ENCODE measurements around the gene TUFM.

TUFM gene

DNA sequence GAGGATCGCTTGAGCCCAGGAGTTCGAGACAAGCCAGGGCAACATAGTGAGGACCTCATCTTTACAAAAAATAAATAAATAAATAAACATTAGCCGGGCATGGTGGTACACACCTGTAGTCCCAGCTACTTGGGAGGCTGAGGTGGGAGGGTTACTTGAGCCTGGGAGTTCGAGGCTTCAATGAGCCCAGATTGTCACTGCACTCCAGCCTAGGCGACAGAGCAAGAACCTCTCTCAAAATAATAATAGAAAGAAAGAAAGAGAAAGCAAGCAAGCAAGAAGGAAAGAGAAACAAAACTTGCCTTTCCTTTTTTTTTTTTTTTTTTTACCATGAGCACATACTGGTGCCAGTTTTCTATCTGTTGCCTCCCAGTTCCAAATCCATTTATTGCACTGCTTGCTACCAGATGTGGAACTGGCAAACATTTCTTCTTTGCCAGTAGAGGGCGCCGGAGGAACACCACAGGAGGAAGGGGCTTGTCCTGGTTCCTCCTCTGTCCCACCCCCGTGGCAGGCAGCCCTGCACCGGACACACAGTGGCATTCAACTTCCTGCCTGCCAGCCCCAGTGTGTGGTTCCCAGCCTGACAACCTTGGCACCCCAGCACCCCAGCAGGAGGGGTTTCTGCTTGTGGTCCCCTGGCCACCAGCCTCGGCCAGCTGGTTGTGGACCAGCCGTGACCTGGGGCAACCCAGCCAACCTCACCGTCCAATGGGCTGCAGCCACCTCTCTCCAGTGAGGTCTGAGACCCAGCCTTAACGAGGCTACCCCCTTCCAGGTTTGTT, 43.7 kb downstream of the TUFM start:
- peak; percentile 76 for DNase-seq (ENCODE audit: low read depth, low spot score)

Measured in astrocyte of the hippocampus (primary cell).